Measurements from ENCODE around the gene CLEC16A. TPM values are rescaled to one million over a fixed set of nuclear protein-coding genes. Genes with fewer than 3 reads are reported as not detected.
A peak's percentile ranks its signal among the peaks of the same experiment; 100 is the strongest.

Gene CLEC16A
- total and polyA plus RNA-seq, 2 experiments from 2014 or later, result 17.5 to 26.8 TPM

DNA sequence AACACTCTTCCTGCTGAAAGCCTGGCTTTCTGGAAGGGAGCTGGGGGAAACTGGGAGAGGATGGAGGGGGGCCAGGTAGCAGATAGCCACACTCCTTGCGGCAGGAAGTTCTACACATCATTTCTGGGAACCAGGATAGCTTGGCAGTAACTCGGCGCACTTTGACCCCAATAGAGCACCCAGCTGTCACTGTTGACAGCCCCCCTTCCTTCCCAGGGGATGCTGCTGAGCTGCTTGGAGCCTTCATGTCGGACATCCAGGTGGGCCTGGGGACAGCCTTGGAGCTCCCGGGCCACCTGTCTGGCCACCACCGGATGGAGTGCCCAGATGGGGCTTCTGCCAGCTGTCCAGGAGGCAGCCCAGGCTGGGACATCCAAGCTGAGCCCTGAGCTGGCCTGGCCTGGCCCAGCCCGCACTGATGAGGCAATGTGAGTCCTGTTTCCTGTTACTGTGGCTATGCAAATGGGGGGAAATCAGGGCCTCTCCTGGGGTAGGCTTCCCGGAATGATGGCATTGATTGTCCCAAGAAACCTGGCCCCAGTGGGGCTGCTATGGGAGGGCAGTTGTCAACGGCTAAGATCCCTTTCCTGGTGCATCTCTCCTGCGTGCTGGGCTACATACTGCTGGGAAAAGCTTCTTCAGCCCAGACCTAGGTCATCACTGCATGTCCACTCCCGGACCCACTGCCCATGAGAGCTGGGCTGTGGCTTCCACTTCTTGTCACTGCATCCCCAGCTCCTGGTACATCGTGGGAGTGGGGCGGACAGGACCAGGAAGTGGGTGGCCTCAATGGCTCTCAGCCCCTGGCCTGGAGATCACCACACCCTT, 261.6 kb downstream of the CLEC16A start:
- H3K36me3 ChIP-seq, result no peaks in the 10 kb centered on the region
- peak in 1 of 2 donors; percentile 80 for DNase-seq (ENCODE audit: low read depth in 1 of 2, low spot score in 1 of 2)
- no peak overlapping the region for H3K27ac ChIP-seq
- no peak overlapping the region for H3K4me3 ChIP-seq
- H3K9me3 ChIP-seq (ENCODE audit: low read depth), result no peaks in the 10 kb centered on the region
- TF ChIP-seq CTCF (IDR thresholded peaks at IDR 0.05; ENCODE audit: low read depth, low read length), result no peak
- H3K27me3 ChIP-seq, result no peaks in the 10 kb centered on the region
- no peaks in the 10 kb centered on the region for H3K4me1 ChIP-seq (ENCODE audit: low read depth)

DNA sequence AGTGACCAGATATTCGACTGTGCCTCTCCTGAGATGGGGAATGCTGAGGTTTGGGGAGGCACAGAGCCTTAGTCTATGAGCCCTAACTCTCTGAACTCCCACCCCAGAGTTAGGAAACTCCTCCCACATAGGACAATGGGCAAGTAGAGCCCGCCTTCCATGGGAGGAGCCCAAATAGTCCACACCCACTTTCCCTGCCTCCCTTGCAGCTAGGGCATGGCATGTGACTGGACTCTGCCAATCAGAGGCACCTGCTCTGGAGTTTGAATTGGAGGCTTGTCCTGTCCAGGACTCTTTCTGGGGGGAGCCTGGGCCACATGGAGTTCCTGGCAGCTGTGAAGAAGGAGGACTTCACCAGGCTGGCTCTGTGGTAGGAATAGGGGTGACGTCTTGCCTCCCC, 263.3 kb downstream of the CLEC16A start:
- Histone ChIP-seq H3K27ac (no peak overlapping the region), H3K4me3 (no peak overlapping the region), H3K27me3 (no peaks in the 10 kb centered on the region), H3K9me3 (ENCODE audit: low read depth) (no peaks in the 10 kb centered on the region), H3K36me3 (no peaks in the 10 kb centered on the region), H3K4me1 (ENCODE audit: low read depth) (no peaks in the 10 kb centered on the region)
- TF ChIP-seq CTCF (IDR thresholded peaks at IDR 0.05; ENCODE audit: low read depth, low read length), result no peak
- DNase-seq (ENCODE audit: low read depth in 1 of 2, low spot score in 1 of 2), result no peak

DNA sequence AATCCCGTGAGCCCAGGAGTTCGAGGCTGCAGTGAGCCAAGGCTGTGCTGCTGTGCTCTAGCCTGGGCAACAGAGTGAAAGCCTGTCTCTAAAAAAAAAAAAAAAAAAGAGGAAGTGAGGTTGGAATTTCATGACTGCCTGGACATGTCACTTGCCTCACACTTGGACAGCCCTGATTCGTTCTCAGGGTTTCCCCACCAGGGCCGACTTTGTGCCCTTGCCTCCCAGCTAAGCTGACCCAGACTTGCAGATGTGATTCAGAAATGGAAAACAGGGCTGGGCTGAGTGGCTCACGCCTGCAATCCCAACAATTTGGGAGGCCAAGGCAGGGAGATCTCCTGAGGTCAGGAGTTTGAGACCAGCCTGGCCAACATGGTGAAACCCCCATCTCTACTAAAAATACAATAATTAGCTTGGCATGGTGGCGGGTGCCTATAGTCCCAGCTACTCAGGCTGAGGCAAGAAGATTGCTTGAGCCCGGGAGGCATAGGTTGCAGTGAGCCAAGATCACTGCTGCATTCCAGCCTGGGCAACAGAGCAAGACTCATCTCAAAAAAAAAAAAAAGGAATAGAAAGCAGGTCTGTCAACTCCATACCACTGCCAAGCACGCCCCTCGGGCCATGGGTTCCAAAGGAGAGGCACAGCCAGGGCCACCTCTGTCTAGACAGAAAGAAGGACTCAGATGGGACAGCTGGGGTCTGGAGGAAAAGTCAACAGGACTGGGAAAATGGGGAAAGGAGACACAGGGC, 264.7 kb downstream of the CLEC16A start:
- Histone ChIP-seq H3K27ac (no peak overlapping the region), H3K9me3 (ENCODE audit: low read depth) (no peaks in the 10 kb centered on the region), H3K36me3 (no peaks in the 10 kb centered on the region), H3K4me3 (no peak overlapping the region), H3K4me1 (ENCODE audit: low read depth) (no peaks in the 10 kb centered on the region), H3K27me3 (no peaks in the 10 kb centered on the region)
- no peak for DNase-seq (ENCODE audit: low read depth in 1 of 2, low spot score in 1 of 2)
- no peak for TF ChIP-seq CTCF (IDR thresholded peaks at IDR 0.05; ENCODE audit: low read depth, low read length)

DNA sequence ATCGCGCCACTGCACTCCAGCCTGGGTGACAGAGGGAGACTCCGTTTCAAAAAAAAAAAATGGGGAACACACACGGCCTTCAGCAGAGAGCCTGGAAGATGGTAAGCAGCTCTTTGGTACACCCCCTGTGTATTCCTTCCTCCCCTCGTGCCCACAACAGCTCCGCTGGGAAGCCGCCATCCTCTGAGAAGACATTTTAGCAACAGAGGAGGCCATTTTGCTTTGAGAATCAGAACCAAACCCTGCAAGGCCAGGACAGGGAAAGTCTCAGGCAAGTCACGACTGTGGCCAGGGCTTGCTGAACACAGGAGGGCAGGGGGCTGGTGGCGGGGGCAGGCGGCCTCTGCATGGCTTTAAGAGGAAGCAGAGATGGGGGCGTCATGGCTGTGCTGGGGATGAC, 265.9 kb downstream of the CLEC16A start:
- no peaks in the 10 kb centered on the region for H3K4me1 ChIP-seq (ENCODE audit: low read depth)
- H3K27me3 ChIP-seq, result no peaks in the 10 kb centered on the region
- no peaks in the 10 kb centered on the region for H3K36me3 ChIP-seq
- no peak overlapping the region for H3K4me3 ChIP-seq
- DNase-seq (ENCODE audit: low read depth in 1 of 2, low spot score in 1 of 2), result no peak
- no peak for TF ChIP-seq CTCF (IDR thresholded peaks at IDR 0.05; ENCODE audit: low read depth, low read length)
- no peak overlapping the region for H3K27ac ChIP-seq
- no peaks in the 10 kb centered on the region for H3K9me3 ChIP-seq (ENCODE audit: low read depth)

- Histone ChIP-seq H3K36me3 (no peaks in the 10 kb centered on the region), H3K4me3 (no peak overlapping the region), H3K9me3 (ENCODE audit: low read depth) (no peaks in the 10 kb centered on the region), H3K4me1 (ENCODE audit: low read depth) (no peaks in the 10 kb centered on the region), H3K27ac (no peak overlapping the region), H3K27me3 (no peaks in the 10 kb centered on the region)
- no peak for DNase-seq (ENCODE audit: low read depth in 1 of 2, low spot score in 1 of 2)
- TF ChIP-seq CTCF (IDR thresholded peaks at IDR 0.05; ENCODE audit: low read depth, low read length), result peak; percentile 7
Measured at GRCh38 chr16:11211061-11211976, 267.0 kb downstream of the CLEC16A start.

Measured in cardiac muscle cell (in vitro differentiated cells and primary cell).